Left ventricle myocardium inferior (tissue), 1 donor: Measurements from ENCODE around the gene ZC3H12C. TPM values are rescaled to one million over a fixed set of nuclear protein-coding genes. Genes with fewer than 3 reads are reported as not detected.

Experiments
- DNase-seq: peaks from one replicate; pipeline ENCODE4 v3.0.0-alpha.2; 2020
- H3K27ac ChIP-seq: fragments of 200-600 bp; replicated peaks from 2 replicates; pipeline ENCODE4 v1.8.0; 2021
- H3K27me3 ChIP-seq: fragments of 200-600 bp; 2 replicates; pipeline ENCODE4 v1.8.0; 2021; ENCODE audit warnings: low read depth
- H3K36me3 ChIP-seq: fragments of 200-600 bp; 2 replicates; pipeline ENCODE4 v1.8.0; 2021
- H3K4me1 ChIP-seq: fragments of 200-600 bp; 2 replicates; pipeline ENCODE4 v1.8.0; 2021
- H3K4me3 ChIP-seq: fragments of 200-600 bp; 2 replicates; pipeline ENCODE4 v1.8.0; 2021; ENCODE audit warnings: mild to moderate bottlenecking, moderate library complexity
- H3K9me3 ChIP-seq: fragments of 200-600 bp; replicated peaks from 2 replicates; pipeline ENCODE4 v1.8.0; 2021
- CTCF ChIP-seq: fragments of 200-600 bp; IDR thresholded peaks from 2 replicates; pipeline ENCODE4 v1.8.0; 2021; ENCODE audit warnings: antibody characterized with exemption, mild to moderate bottlenecking, borderline replicate concordance
- intact Hi-C: fragments of 100-400 bp; cut with micrococcal nuclease; formaldehyde crosslinking; loops from one replicate; pipeline ENCODE4 v1.11.0; 2022
- total RNA-seq: library from RNA; stranded (reverse); fragmentation: NEBNext Ultra II Directional; extraction: Animal tissue kit (Norgen Biotek cat#: 25700); gene quantifications from one replicate; pipeline ENCODE4 v1.2.1, GENCODE V29; 2021
- donor health status: DM: no; HTN: yes; CAD: no; lungs with severe emphysema.

ZC3H12C gene
- total RNA-seq, 1 donor from 2014 or later, result 16.8 TPM

GRCh38 chr11:110074499-110074898, 18.7 kb upstream of the ZC3H12C start:
- Histone ChIP-seq H3K9me3 (peaks cover 7% of the 10 kb centered on the region), H3K27me3 (no peaks in the 10 kb centered on the region), H3K27ac (no peak overlapping the region), H3K4me3 (no peak overlapping the region), H3K36me3 (no peaks in the 10 kb centered on the region), H3K4me1 (peaks cover 18% of the 10 kb centered on the region)
- DNase-seq, result no peak
- no peak for TF ChIP-seq CTCF
- intact Hi-C loops, result no loop called here

GRCh38 chr11:110075105-110075846, 17.9 kb upstream of the ZC3H12C start:
- peaks cover 10% of the 10 kb centered on the region for H3K4me1 ChIP-seq
- no peak for DNase-seq

GRCh38 chr11:110075847-110076208, 17.4 kb upstream of the ZC3H12C start:
- Histone ChIP-seq H3K9me3 (peaks cover 7% of the 10 kb centered on the region), H3K36me3 (no peaks in the 10 kb centered on the region), H3K4me1 (peaks cover 8% of the 10 kb centered on the region), H3K27me3 (no peaks in the 10 kb centered on the region), H3K27ac (no peak overlapping the region), H3K4me3 (no peak overlapping the region)
- no peak for DNase-seq
- intact Hi-C loops, result no loop called here
- no peak for TF ChIP-seq CTCF

More at GRCh38 chr11:110075105-110075846, 17.9 kb upstream of the ZC3H12C start:
- Histone ChIP-seq H3K27ac (no peak overlapping the region), H3K9me3 (peaks cover 7% of the 10 kb centered on the region), H3K36me3 (no peaks in the 10 kb centered on the region), H3K27me3 (no peaks in the 10 kb centered on the region), H3K4me3 (no peak overlapping the region)
- TF ChIP-seq CTCF, result no peak
- intact Hi-C loops, result no loop called here

GRCh38 chr11:110076371-110076965, 16.7 kb upstream of the ZC3H12C start:
- peaks cover 7% of the 10 kb centered on the region for H3K9me3 ChIP-seq
- no peak for DNase-seq
- intact Hi-C loops, result no loop called here
- peaks cover 8% of the 10 kb centered on the region for H3K4me1 ChIP-seq
- no peaks in the 10 kb centered on the region for H3K27me3 ChIP-seq
- TF ChIP-seq CTCF, result no peak
- H3K4me3 ChIP-seq, result no peak overlapping the region
- no peak overlapping the region for H3K27ac ChIP-seq
- H3K36me3 ChIP-seq, result no peaks in the 10 kb centered on the region

GRCh38 chr11:110077346-110077745, 15.8 kb upstream of the ZC3H12C start:
- no peak for DNase-seq
- no peak overlapping the region for H3K27ac ChIP-seq
- no peak for TF ChIP-seq CTCF
- peaks cover 7% of the 10 kb centered on the region for H3K9me3 ChIP-seq
- no peaks in the 10 kb centered on the region for H3K36me3 ChIP-seq
- peaks cover 8% of the 10 kb centered on the region for H3K4me1 ChIP-seq
- intact Hi-C loops, result no loop called here
- H3K4me3 ChIP-seq, result no peak overlapping the region
- H3K27me3 ChIP-seq, result no peaks in the 10 kb centered on the region
